HG02759 (cell line): ENCODE measurements around the gene ASAP2.

ENCODE experiments used
- ATAC-seq: cut with Tn5 transposase; IDR thresholded peaks from one replicate; pipeline ENCODE4 v1.9.1; 2021; ENCODE audit warnings: mild to moderate bottlenecking, moderate library complexity; ENCODE audit not compliant: unreplicated experiment

Gene ASAP2

GRCh38 chr2:9315280-9315847 lies 108.8 kb downstream of the ASAP2 start:
- no peak for ATAC-seq

GRCh38 chr2:9317559-9317958 lies 110.9 kb downstream of the ASAP2 start:
- ATAC-seq, result no peak

GRCh38 chr2:9318461-9319337 lies 112.1 kb downstream of the ASAP2 start:
- ATAC-seq, result no peak

GRCh38 chr2:9319338-9319715 lies 112.7 kb downstream of the ASAP2 start:
- ATAC-seq, result no peak

GRCh38 chr2:9322576-9322975 lies 116.0 kb downstream of the ASAP2 start:
- ATAC-seq, result no peak

GRCh38 chr2:9325428-9325827 lies 118.8 kb downstream of the ASAP2 start:
- ATAC-seq, result no peak

GRCh38 chr2:9326975-9327374 lies 120.4 kb downstream of the ASAP2 start:
- no peak for ATAC-seq

- ATAC-seq, result no peak
Measured at GRCh38 chr2:9327873-9328352, 121.3 kb downstream of the ASAP2 start.

- ATAC-seq, result no peak
Measured at GRCh38 chr2:9328931-9329330, 122.3 kb downstream of the ASAP2 start.

- no peak for ATAC-seq
Measured at GRCh38 chr2:9329497-9329896, 122.9 kb downstream of the ASAP2 start.

- ATAC-seq, result no peak
Measured at GRCh38 chr2:9330612-9331270, 124.1 kb downstream of the ASAP2 start.

- ATAC-seq, result no peak
Measured at GRCh38 chr2:9331704-9332103, 125.1 kb downstream of the ASAP2 start.

- ATAC-seq, result no peak
Measured at GRCh38 chr2:9332136-9332852, 125.7 kb downstream of the ASAP2 start.

- ATAC-seq, result no peak
Measured at GRCh38 chr2:9332853-9333245, 126.2 kb downstream of the ASAP2 start.

GRCh38 chr2:9333591-9334171 lies 127.1 kb downstream of the ASAP2 start:
- no peak for ATAC-seq

- ATAC-seq, result no peak
Measured at GRCh38 chr2:9334761-9335160, 128.1 kb downstream of the ASAP2 start.

GRCh38 chr2:9335322-9335832 lies 128.8 kb downstream of the ASAP2 start:
- no peak for ATAC-seq

- peak; percentile 70 for ATAC-seq
Measured at GRCh38 chr2:9336241-9336575, 129.6 kb downstream of the ASAP2 start.

GRCh38 chr2:9336576-9337314 lies 130.1 kb downstream of the ASAP2 start:
- no peak for ATAC-seq

- no peak for ATAC-seq
Measured at GRCh38 chr2:9337901-9338300, 131.3 kb downstream of the ASAP2 start.
